GM23338 (cell line): ENCODE results near the gene KRTAP10-12. TPM values are rescaled to one million over a fixed set of nuclear protein-coding genes. Genes with fewer than 3 reads are reported as not detected.

Experiments used
- ATAC-seq: fragments of 200-7000 bp; cut with Tn5 transposase; 3 replicates; pipeline ENCODE4 v1.9.1; 2020
- DNase-seq: peaks from one replicate; pipeline ENCODE4 v3.0.0-alpha.2; 2015; ENCODE audit warnings: low spot score
- H2AFZ ChIP-seq: fragments of 200-600 bp; sonication (generic); 2 replicates; pipeline ENCODE4 v1.8.0; 2016; ENCODE audit warnings: antibody characterized with exemption, mild to moderate bottlenecking, moderate library complexity
- H3F3A ChIP-seq: fragments of 200-600 bp; sonication (generic); replicated peaks from 2 replicates; pipeline ENCODE4 v1.8.0; 2017; ENCODE audit warnings: antibody characterized with exemption, mixed run types, low read depth
- H3K27ac ChIP-seq: fragments of 200-600 bp; sonication (generic); 2 replicates; pipeline ENCODE4 v1.6.1; 2016; ENCODE audit warnings: low read depth
- H3K27me3 ChIP-seq: fragments of 200-600 bp; sonication (generic); 2 replicates; pipeline ENCODE4 v1.8.0; 2016; ENCODE audit warnings: mild to moderate bottlenecking, mixed run types, moderate library complexity; ENCODE audit not compliant: insufficient read depth
- H3K36me3 ChIP-seq: fragments of 200-600 bp; sonication (generic); 2 replicates; pipeline ENCODE4 v1.8.0; 2016; ENCODE audit warnings: mild to moderate bottlenecking; ENCODE audit not compliant: insufficient read depth
- H3K4me1 ChIP-seq: fragments of 200-600 bp; sonication (generic); 2 replicates; pipeline ENCODE4 v1.8.0; 2016; ENCODE audit warnings: mild to moderate bottlenecking, moderate library complexity; ENCODE audit not compliant: insufficient read depth
- H3K4me2 ChIP-seq: fragments of 200-600 bp; sonication (generic); 2 replicates; pipeline ENCODE4 v1.7.1; 2017; ENCODE audit warnings: mixed run types
- H3K4me3 ChIP-seq: fragments of 200-600 bp; sonication (generic); 2 replicates; pipeline ENCODE4 v1.6.1; 2016; ENCODE audit warnings: mixed run types
- H3K79me2 ChIP-seq: fragments of 200-600 bp; sonication (generic); replicated peaks from 2 replicates; pipeline ENCODE4 v1.8.0; 2017; ENCODE audit warnings: mild to moderate bottlenecking; ENCODE audit not compliant: insufficient read depth
- H3K9me2 ChIP-seq: fragments of 200-600 bp; sonication (generic); 2 replicates; pipeline ENCODE4 v1.8.0; 2017; ENCODE audit not compliant: insufficient read depth
- H4K20me1 ChIP-seq: fragments of 200-600 bp; sonication (generic); replicated peaks from 2 replicates; pipeline ENCODE4 v1.8.0; 2017; ENCODE audit warnings: mild to moderate bottlenecking; ENCODE audit not compliant: insufficient read depth
- H3K27ac Mint-ChIP-seq: 2 replicates; pipeline ENCODE4 v1.8.0; 2020; ENCODE audit warnings: inconsistent platforms, mild to moderate bottlenecking, moderate library complexity, mixed read lengths
- H3K27me3 Mint-ChIP-seq: 3 replicates; pipeline ENCODE4 v1.8.0; 2022; ENCODE audit warnings: low read depth, mild to moderate bottlenecking, moderate library complexity, mixed read lengths, inconsistent platforms; ENCODE audit not compliant: insufficient read depth, poor library complexity
- H3K36me3 Mint-ChIP-seq: 3 replicates; pipeline ENCODE4 v1.8.0; 2021; ENCODE audit warnings: low read depth, mild to moderate bottlenecking, inconsistent platforms, moderate library complexity, mixed read lengths
- H3K4me1 Mint-ChIP-seq: 3 replicates; pipeline ENCODE4 v1.8.0; 2020; ENCODE audit warnings: mild to moderate bottlenecking, inconsistent platforms, mixed read lengths
- H3K4me3 Mint-ChIP-seq: 3 replicates; pipeline ENCODE4 v1.8.0; 2021; ENCODE audit warnings: moderate library complexity, mild to moderate bottlenecking, inconsistent platforms, mixed read lengths
- H3K9me3 Mint-ChIP-seq: 3 replicates; pipeline ENCODE4 v1.8.0; 2020; ENCODE audit warnings: moderate library complexity, mild to moderate bottlenecking, inconsistent platforms, mixed read lengths
- CREB1 ChIP-seq: fragments of 250-450 bp; sonication (Bioruptor Pico); IDR thresholded peaks from 2 replicates; pipeline ENCODE4 v1.5.0; 2020; ENCODE audit warnings: low read depth, mild to moderate bottlenecking, moderate library complexity
- EZH2phosphoT487 ChIP-seq: fragments of 200-600 bp; sonication (generic); IDR thresholded peaks from one replicate; pipeline ENCODE4 v1.8.1; 2018; ENCODE audit warnings: antibody characterized with exemption; ENCODE audit not compliant: unreplicated experiment
- JUNB ChIP-seq: IDR thresholded peaks from one replicate; pipeline ENCODE4 v1.6.1; 2016; ENCODE audit warnings: antibody characterized with exemption; ENCODE audit not compliant: unreplicated experiment
- POLR2AphosphoS5 ChIP-seq: IDR thresholded peaks from 2 replicates; pipeline ENCODE4 v1.6.1; 2016; ENCODE audit warnings: antibody characterized with exemption, low read depth
- STAT1 ChIP-seq: IDR thresholded peaks from one replicate; pipeline ENCODE4 v1.6.1; 2016; ENCODE audit warnings: antibody characterized with exemption; ENCODE audit not compliant: unreplicated experiment
- ZNF114 ChIP-seq: fragments of 250-450 bp; sonication (Bioruptor Pico); IDR thresholded peaks from 2 replicates; pipeline ENCODE4 v1.5.0; 2020; ENCODE audit warnings: mild to moderate bottlenecking, moderate library complexity
- ZNF331 ChIP-seq: fragments of 250-450 bp; sonication (Bioruptor Pico); IDR thresholded peaks from 2 replicates; pipeline ENCODE4 v1.5.0; 2020; ENCODE audit warnings: low read depth, mild to moderate bottlenecking, moderate library complexity
- polyA plus RNA-seq: library from polyadenylated mRNA; unstranded; fragments of >200 nt; fragmentation: Nextera tagmentation; extraction: Ambion mirVana; gene quantifications from 2 replicates; pipeline ENCODE4 v1.2.1, GENCODE V29; 2016
- total RNA-seq: library from RNA; depleted of rRNA; stranded (reverse); fragments of >200 nt; shearing (Covaris generic); gene quantifications from 2 replicates; pipeline ENCODE4 v1.2.3, GENCODE V29; 2014
- TF ChIP-seq, protein P1 (sequence below), 2 experiments: fragments of 200-600 bp in 1 of 2; sonication (generic) in 1 of 2; conservative IDR thresholded peaks; 2 replicates each; pipeline versions ENCODE4 v1.5.1 to v1.6.1; 2016 to 2017; ENCODE audit warnings: antibody characterized with exemption in 2 of 2, low read depth in 2 of 2, mild to moderate bottlenecking in 2 of 2, moderate library complexity in 1 of 2

The KRTAP10-12 gene
- total and polyA plus RNA-seq, 2 experiments from 2014 or later: not detected

DNA sequence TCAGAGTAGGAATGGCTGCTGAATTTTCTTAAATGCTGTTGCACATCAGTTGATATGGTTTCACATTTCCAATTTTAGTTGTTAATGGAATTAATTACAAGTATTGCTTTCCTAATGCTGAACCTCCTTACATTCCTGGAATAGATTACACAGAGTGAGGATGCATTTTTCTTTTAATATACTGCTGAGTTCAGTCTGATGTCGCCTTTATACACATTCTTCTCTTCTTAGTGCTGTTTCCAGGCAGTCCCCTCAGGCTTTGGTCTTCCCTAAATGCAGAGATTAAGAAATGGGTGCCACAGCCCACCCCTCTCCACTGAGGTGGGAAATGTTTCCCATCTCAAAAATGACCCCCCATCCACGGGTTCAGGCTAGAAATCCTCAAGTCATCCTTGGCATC lies 21.1 kb downstream of the KRTAP10-12 start:
- DNase-seq (no peak), ATAC-seq (no peak)
- Histone ChIP-seq H2AFZ (no peak overlapping the region; the same call in 1 of the 2 replicates), H3F3A (0 out of 2 replicates have a peak, but pooled peaks cover 7% of the 10 kb centered on the region), H3K4me1 (peaks cover 35% of the 10 kb centered on the region), H3K79me2 (no peaks in the 10 kb centered on the region), H3K36me3 (no peaks in the 10 kb centered on the region), H3K27ac (0 out of 2 replicates have a peak overlapping the region, but pooled peaks have one; percentile 5), H3K4me2 (peak overlapping the region; percentile 56), H3K27me3 (peaks cover 29% of the 10 kb centered on the region), H3K9me2 (0 out of 2 replicates have a peak, but pooled peaks cover 3% of the 10 kb centered on the region), H3K4me3 (no peak overlapping the region), H4K20me1 (no peaks in the 10 kb centered on the region)
- no peak for TF ChIP-seq CREB1 (CRISPR knock-in tag)
- no peak for TF ChIP-seq EZH2phosphoT487
- TF ChIP-seq POLR2AphosphoS5: no peak
- H3K36me3 Mint-ChIP-seq: no peaks in the 10 kb centered on the region
- peaks cover 29% of the 10 kb centered on the region for H3K27me3 Mint-ChIP-seq
- peaks cover 3% of the 10 kb centered on the region; the same call in 1 of the 3 replicates for H3K9me3 Mint-ChIP-seq
- H3K4me1 Mint-ChIP-seq: peaks cover 34% of the 10 kb centered on the region
- H3K27ac Mint-ChIP-seq: no peak overlapping the region
- H3K4me3 Mint-ChIP-seq: no peak overlapping the region

DNA sequence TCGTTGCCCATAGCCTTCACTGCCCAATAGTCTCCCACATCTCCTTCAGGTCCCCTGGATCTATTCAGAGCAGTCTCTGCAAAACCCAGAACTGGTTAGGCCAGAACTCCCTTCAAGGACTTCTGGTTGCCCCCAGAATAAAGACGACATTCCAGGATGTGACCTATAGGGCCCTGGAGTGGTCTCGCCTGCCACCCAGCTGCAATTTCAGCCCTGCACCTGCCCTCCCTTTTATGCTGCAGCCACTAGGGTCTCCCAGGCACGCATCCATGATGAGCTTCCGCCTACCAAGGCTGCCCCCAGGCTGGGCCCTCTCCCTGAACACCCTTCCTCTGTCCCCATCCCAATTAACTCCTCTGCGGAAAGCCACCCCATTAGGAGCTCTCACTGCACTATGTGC lies 21.6 kb downstream of the KRTAP10-12 start:
- peaks cover 29% of the 10 kb centered on the region for H3K27me3 Mint-ChIP-seq
- ATAC-seq: peak; percentile 83
- H3K27ac Mint-ChIP-seq: no peak overlapping the region
- Histone ChIP-seq H4K20me1 (no peaks in the 10 kb centered on the region), H3K4me2 (peak overlapping the region; percentile 56), H3K79me2 (no peaks in the 10 kb centered on the region), H3K4me1 (peaks cover 35% of the 10 kb centered on the region), H3K36me3 (no peaks in the 10 kb centered on the region), H3K9me2 (0 out of 2 replicates have a peak, but pooled peaks cover 3% of the 10 kb centered on the region), H2AFZ (no peak overlapping the region; the same call in 1 of the 2 replicates), H3K27ac (0 out of 2 replicates have a peak overlapping the region, but pooled peaks have one; percentile 5), H3K27me3 (peaks cover 29% of the 10 kb centered on the region), H3F3A (0 out of 2 replicates have a peak, but pooled peaks cover 7% of the 10 kb centered on the region), H3K4me3 (no peak overlapping the region)
- peaks cover 3% of the 10 kb centered on the region; the same call in 1 of the 3 replicates for H3K9me3 Mint-ChIP-seq
- no peak overlapping the region for H3K4me3 Mint-ChIP-seq
- H3K4me1 Mint-ChIP-seq: peaks cover 34% of the 10 kb centered on the region
- no peaks in the 10 kb centered on the region for H3K36me3 Mint-ChIP-seq
- TF ChIP-seq, protein P1, sequence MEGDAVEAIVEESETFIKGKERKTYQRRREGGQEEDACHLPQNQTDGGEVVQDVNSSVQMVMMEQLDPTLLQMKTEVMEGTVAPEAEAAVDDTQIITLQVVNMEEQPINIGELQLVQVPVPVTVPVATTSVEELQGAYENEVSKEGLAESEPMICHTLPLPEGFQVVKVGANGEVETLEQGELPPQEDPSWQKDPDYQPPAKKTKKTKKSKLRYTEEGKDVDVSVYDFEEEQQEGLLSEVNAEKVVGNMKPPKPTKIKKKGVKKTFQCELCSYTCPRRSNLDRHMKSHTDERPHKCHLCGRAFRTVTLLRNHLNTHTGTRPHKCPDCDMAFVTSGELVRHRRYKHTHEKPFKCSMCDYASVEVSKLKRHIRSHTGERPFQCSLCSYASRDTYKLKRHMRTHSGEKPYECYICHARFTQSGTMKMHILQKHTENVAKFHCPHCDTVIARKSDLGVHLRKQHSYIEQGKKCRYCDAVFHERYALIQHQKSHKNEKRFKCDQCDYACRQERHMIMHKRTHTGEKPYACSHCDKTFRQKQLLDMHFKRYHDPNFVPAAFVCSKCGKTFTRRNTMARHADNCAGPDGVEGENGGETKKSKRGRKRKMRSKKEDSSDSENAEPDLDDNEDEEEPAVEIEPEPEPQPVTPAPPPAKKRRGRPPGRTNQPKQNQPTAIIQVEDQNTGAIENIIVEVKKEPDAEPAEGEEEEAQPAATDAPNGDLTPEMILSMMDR (conservative IDR thresholded peaks at IDR 0.05; ENCODE audit: low read depth in 2 of 2): peak; percentile 49 to 74
- TF ChIP-seq STAT1: no peak
- no peak for TF ChIP-seq POLR2AphosphoS5
- TF ChIP-seq ZNF114 (CRISPR knock-in tag): no peak
- DNase-seq: peak; percentile 73

DNA sequence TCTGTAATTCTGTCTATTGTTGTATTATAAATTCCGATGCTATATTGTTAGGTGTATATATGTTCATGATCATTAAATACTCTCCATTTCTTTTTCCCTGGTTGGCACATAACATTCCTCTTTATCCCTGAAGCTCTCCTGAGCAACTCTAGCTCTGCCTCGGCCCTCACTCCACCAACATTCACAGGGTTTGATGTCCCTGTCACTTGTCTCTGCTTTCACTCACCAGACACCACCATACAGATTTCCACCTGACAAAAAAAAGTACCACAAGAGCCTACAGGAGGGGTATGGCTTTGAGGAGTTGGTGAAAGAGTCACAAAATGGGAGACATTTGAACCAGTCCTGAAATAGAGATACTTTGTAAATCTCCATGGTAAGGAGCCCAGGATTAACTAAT lies 23.2 kb downstream of the KRTAP10-12 start:
- peaks cover 3% of the 10 kb centered on the region; the same call in 1 of the 3 replicates for H3K9me3 Mint-ChIP-seq
- H2AFZ ChIP-seq: no peak overlapping the region
- no peak overlapping the region for H3K27ac ChIP-seq
- H3K4me1 ChIP-seq: peaks cover 22% of the 10 kb centered on the region
- H3K27me3 Mint-ChIP-seq: peaks cover 28% of the 10 kb centered on the region
- peaks cover 23% of the 10 kb centered on the region for H3K27me3 ChIP-seq
- H3K4me1 Mint-ChIP-seq: peaks cover 27% of the 10 kb centered on the region
- no peak overlapping the region for H3K27ac Mint-ChIP-seq
- H3K79me2 ChIP-seq: no peaks in the 10 kb centered on the region
- H3F3A ChIP-seq: 0 out of 2 replicates have a peak, but pooled peaks cover 7% of the 10 kb centered on the region
- H3K9me2 ChIP-seq: 0 out of 2 replicates have a peak, but pooled peaks cover 3% of the 10 kb centered on the region
- DNase-seq (no peak), ATAC-seq (no peak)
- H3K36me3 ChIP-seq: no peaks in the 10 kb centered on the region
- no peak overlapping the region for H3K4me3 Mint-ChIP-seq
- no peak overlapping the region for H3K4me3 ChIP-seq
- no peak overlapping the region for H3K4me2 ChIP-seq
- no peaks in the 10 kb centered on the region for H4K20me1 ChIP-seq
- no peaks in the 10 kb centered on the region for H3K36me3 Mint-ChIP-seq
- TF ChIP-seq JUNB: no peak
- TF ChIP-seq ZNF331: no peak
- no peak for TF ChIP-seq POLR2AphosphoS5
- no peak for TF ChIP-seq CREB1 (CRISPR knock-in tag)
